ENCODE results near the gene GSS. TPM values are rescaled to one million over a fixed set of nuclear protein-coding genes. Genes with fewer than 3 reads are reported as not detected.

The GSS gene
- total and polyA plus RNA-seq, 2 of the 8 experiments (the other 6 are each of a cell fraction or from before 2014, with no cell fraction given) = 34.6 to 43.2 TPM

GRCh38 chr20:34951252-34951651 is 4.4 kb downstream of the GSS start (continued):
- TF ChIP-seq, protein P1, sequence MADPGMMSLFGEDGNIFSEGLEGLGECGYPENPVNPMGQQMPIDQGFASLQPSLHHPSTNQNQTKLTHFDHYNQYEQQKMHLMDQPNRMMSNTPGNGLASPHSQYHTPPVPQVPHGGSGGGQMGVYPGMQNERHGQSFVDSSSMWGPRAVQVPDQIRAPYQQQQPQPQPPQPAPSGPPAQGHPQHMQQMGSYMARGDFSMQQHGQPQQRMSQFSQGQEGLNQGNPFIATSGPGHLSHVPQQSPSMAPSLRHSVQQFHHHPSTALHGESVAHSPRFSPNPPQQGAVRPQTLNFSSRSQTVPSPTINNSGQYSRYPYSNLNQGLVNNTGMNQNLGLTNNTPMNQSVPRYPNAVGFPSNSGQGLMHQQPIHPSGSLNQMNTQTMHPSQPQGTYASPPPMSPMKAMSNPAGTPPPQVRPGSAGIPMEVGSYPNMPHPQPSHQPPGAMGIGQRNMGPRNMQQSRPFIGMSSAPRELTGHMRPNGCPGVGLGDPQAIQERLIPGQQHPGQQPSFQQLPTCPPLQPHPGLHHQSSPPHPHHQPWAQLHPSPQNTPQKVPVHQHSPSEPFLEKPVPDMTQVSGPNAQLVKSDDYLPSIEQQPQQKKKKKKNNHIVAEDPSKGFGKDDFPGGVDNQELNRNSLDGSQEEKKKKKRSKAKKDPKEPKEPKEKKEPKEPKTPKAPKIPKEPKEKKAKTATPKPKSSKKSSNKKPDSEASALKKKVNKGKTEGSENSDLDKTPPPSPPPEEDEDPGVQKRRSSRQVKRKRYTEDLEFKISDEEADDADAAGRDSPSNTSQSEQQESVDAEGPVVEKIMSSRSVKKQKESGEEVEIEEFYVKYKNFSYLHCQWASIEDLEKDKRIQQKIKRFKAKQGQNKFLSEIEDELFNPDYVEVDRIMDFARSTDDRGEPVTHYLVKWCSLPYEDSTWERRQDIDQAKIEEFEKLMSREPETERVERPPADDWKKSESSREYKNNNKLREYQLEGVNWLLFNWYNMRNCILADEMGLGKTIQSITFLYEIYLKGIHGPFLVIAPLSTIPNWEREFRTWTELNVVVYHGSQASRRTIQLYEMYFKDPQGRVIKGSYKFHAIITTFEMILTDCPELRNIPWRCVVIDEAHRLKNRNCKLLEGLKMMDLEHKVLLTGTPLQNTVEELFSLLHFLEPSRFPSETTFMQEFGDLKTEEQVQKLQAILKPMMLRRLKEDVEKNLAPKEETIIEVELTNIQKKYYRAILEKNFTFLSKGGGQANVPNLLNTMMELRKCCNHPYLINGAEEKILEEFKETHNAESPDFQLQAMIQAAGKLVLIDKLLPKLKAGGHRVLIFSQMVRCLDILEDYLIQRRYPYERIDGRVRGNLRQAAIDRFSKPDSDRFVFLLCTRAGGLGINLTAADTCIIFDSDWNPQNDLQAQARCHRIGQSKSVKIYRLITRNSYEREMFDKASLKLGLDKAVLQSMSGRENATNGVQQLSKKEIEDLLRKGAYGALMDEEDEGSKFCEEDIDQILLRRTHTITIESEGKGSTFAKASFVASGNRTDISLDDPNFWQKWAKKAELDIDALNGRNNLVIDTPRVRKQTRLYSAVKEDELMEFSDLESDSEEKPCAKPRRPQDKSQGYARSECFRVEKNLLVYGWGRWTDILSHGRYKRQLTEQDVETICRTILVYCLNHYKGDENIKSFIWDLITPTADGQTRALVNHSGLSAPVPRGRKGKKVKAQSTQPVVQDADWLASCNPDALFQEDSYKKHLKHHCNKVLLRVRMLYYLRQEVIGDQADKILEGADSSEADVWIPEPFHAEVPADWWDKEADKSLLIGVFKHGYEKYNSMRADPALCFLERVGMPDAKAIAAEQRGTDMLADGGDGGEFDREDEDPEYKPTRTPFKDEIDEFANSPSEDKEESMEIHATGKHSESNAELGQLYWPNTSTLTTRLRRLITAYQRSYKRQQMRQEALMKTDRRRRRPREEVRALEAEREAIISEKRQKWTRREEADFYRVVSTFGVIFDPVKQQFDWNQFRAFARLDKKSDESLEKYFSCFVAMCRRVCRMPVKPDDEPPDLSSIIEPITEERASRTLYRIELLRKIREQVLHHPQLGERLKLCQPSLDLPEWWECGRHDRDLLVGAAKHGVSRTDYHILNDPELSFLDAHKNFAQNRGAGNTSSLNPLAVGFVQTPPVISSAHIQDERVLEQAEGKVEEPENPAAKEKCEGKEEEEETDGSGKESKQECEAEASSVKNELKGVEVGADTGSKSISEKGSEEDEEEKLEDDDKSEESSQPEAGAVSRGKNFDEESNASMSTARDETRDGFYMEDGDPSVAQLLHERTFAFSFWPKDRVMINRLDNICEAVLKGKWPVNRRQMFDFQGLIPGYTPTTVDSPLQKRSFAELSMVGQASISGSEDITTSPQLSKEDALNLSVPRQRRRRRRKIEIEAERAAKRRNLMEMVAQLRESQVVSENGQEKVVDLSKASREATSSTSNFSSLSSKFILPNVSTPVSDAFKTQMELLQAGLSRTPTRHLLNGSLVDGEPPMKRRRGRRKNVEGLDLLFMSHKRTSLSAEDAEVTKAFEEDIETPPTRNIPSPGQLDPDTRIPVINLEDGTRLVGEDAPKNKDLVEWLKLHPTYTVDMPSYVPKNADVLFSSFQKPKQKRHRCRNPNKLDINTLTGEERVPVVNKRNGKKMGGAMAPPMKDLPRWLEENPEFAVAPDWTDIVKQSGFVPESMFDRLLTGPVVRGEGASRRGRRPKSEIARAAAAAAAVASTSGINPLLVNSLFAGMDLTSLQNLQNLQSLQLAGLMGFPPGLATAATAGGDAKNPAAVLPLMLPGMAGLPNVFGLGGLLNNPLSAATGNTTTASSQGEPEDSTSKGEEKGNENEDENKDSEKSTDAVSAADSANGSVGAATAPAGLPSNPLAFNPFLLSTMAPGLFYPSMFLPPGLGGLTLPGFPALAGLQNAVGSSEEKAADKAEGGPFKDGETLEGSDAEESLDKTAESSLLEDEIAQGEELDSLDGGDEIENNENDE (IDR thresholded peaks at IDR 0.05; ENCODE audit: insufficient replicate concordance, low read length) = no peak
- TF ChIP-seq JUND (IDR thresholded peaks at IDR 0.05; ENCODE audit: low read length) (no peak), EGR1 (IDR thresholded peaks at IDR 0.05; ENCODE audit: borderline replicate concordance, low read depth, low read length) (no peak), MAFK (IDR thresholded peaks at IDR 0.05; ENCODE audit: low read depth, low read length) (no peak)

All from H1 (cell line).